Measurements from ENCODE around the gene GDI2. TPM values are rescaled to one million over a fixed set of nuclear protein-coding genes. Genes with fewer than 3 reads are reported as not detected.
"Not testable (repeated sequence)": the region's sequence is repeated elsewhere in the genome, so short reads cannot be mapped to it uniquely, and the experiment has no call there.

The GDI2 gene
- total RNA-seq, 1 experiment from 2014 or later, result 196 TPM

DNA sequence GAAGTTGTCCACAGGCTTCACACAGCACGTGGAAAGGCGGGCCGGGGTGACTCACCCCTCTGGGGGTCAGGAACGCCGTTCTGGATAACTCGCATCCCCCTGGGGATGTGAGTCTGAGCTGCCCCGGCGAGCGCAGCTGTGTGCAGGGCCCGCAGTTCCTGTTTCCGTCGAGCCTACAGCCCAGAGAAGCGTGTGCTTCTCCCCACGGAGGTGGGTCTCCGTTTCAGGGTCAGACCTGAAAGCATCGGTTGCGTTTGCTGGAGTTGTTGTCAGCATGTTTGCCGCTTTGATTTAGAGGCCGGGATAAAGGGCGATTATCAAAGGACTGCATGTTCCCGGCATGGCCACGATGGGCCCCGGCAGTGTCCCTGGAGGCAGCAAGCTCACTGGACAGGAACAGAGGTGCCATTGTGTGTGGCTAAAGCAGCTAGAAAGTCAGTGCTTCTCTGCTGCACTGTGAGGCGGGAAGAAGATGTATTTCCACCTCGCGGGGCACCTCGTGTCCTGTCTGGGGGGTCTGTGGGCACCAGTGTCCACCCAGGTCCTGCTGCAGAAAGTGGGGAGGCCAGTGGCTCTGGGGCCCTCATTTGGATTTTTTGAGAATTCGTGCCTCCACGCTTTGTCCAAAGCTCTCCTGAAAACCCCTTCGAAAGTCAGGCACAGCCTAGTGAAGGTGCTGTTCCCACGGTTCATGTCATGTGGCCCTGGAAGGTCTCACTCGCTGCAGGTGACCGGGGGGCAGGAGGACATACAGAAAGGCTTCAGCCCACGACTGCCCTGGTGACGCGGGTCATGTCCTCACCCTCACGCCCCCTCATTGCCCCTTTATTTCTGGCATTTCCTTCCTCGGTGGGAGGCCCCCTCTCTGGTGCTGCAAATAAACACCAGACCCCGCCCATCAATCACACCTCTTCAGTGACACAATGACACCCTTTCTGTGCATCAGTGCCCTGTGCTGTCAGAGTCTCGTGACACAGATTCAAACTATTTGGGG, 27.4 kb upstream of the GDI2 start:
- Histone ChIP-seq H3K27me3 (ENCODE audit: insufficient read depth, low read depth) (no peaks in the 10 kb centered on the region), H3K4me3 (no peak overlapping the region), H3K4me1 (replicated peaks; ENCODE audit: insufficient read depth) (no peaks in the 10 kb centered on the region), H3F3A (ENCODE audit: insufficient read depth, low read depth) (no peaks in the 10 kb centered on the region), H3K36me3 (ENCODE audit: low read depth) (no peaks in the 10 kb centered on the region), H3K27ac (no peak overlapping the region), H3K9me3 (ENCODE audit: insufficient read depth, low read depth) (no peaks in the 10 kb centered on the region), H3K4me2 (no peak overlapping the region), H3K79me2 (ENCODE audit: low read depth) (no peaks in the 10 kb centered on the region), H3K9me2 (ENCODE audit: insufficient read depth) (no peaks in the 10 kb centered on the region), H4K20me1 (ENCODE audit: insufficient read depth) (no peaks in the 10 kb centered on the region), H2AFZ (no peak overlapping the region)
- POLR2A ChIA-PET (ENCODE audit: unreplicated experiment), result no interaction called here
- intact Hi-C loops (cut with micrococcal nuclease; ENCODE audit: unreplicated experiment), result no loop called here
- BruUV-seq (replicated peaks), result no TSS peak
- TF ChIP-seq, protein P1, sequence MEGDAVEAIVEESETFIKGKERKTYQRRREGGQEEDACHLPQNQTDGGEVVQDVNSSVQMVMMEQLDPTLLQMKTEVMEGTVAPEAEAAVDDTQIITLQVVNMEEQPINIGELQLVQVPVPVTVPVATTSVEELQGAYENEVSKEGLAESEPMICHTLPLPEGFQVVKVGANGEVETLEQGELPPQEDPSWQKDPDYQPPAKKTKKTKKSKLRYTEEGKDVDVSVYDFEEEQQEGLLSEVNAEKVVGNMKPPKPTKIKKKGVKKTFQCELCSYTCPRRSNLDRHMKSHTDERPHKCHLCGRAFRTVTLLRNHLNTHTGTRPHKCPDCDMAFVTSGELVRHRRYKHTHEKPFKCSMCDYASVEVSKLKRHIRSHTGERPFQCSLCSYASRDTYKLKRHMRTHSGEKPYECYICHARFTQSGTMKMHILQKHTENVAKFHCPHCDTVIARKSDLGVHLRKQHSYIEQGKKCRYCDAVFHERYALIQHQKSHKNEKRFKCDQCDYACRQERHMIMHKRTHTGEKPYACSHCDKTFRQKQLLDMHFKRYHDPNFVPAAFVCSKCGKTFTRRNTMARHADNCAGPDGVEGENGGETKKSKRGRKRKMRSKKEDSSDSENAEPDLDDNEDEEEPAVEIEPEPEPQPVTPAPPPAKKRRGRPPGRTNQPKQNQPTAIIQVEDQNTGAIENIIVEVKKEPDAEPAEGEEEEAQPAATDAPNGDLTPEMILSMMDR (conservative IDR thresholded peaks at IDR 0.05), result no peak
- TF ChIP-seq EZH2 (IDR thresholded peaks at IDR 0.05; ENCODE audit: low read depth), result no peak
- CTCF ChIA-PET, result no interaction called here
- no peak for DNase-seq

DNA sequence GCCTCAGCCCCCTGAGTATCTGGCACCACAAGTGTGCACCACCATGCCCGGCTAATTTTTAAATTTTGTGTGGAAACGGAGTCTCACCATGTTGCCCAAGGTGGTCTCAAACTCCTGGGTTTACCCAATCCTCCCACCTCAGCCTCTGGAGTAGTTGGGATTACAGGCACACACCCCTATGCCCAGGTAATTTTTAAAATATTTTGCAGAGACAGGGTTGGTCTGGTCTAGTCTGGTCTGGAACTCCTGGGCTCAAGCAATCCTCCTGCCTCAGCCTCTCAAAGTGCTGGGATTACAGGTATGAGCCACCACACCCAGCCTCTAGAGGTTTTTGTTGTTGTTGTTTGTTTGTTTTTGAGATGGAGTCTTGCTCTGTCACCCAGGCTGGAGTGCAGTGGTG, 22.9 kb upstream of the GDI2 start:
- H3K27me3 ChIP-seq (ENCODE audit: insufficient read depth, low read depth); POLR2A ChIA-PET (ENCODE audit: unreplicated experiment); H3K36me3 ChIP-seq (ENCODE audit: low read depth); H3K9me3 ChIP-seq (ENCODE audit: insufficient read depth, low read depth); intact Hi-C loops (cut with micrococcal nuclease; ENCODE audit: unreplicated experiment); H3K79me2 ChIP-seq (ENCODE audit: low read depth); H3K4me2 ChIP-seq; H3K9me2 ChIP-seq (ENCODE audit: insufficient read depth); H3F3A ChIP-seq (ENCODE audit: insufficient read depth, low read depth); H3K27ac ChIP-seq; BruUV-seq (replicated peaks); H2AFZ ChIP-seq; DNase-seq; H3K4me3 ChIP-seq; H4K20me1 ChIP-seq (ENCODE audit: insufficient read depth): not testable (repeated sequence)
- CTCF ChIA-PET, result interaction anchor here (0.7 kb wide), 1 partner anchor 250 kb away, joined by 4 read pairs; no protein-coding TSS in a partner anchor
- peaks cover 10% of the 10 kb centered on the region for H3K4me1 ChIP-seq (replicated peaks; ENCODE audit: insufficient read depth)

DNA sequence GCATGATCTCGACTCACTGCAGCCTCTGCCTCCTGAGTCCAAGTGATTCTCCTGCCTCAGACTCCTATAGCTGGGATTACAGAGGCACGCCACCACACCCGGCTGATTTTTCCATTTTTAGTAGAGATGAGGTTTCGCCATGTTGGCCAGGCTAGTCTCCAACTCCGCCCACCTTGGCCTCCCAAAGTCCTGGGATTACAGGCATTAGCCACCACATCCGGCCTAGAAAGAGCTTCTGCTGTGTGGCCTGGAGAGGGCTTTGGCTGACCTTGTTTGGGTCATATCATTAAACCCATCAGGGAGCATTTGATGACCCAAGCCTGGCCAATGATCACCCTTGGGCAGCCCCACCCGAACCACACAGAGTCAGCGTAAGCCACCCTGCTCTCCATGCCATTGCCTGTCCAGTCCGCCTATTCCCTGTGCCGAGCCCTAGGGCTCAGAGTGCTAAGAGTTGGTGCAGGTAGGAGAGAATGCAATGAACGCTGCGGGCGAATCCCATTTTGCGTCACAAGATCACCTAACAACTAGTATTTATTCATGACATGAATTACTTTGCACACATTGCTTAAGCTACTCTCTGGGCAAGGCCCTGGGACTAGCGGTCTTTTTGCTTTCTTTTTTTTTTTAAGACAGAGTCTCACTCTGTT, 22.3 kb upstream of the GDI2 start:
- ChIA-PET CTCF (no interaction called here), POLR2A (ENCODE audit: unreplicated experiment) (interaction anchor here (0.7 kb wide), 1 partner anchor 16 kb away, joined by 4 read pairs; no protein-coding TSS in a partner anchor)
- H3K36me3 ChIP-seq (ENCODE audit: low read depth), result no peaks in the 10 kb centered on the region
- H3K4me3 ChIP-seq, result no peak overlapping the region
- no peaks in the 10 kb centered on the region for H3K9me2 ChIP-seq (ENCODE audit: insufficient read depth)
- no peaks in the 10 kb centered on the region for H3F3A ChIP-seq (ENCODE audit: insufficient read depth, low read depth)
- peaks cover 10% of the 10 kb centered on the region for H3K4me1 ChIP-seq (replicated peaks; ENCODE audit: insufficient read depth)
- no peak overlapping the region for H3K4me2 ChIP-seq
- no peak overlapping the region for H2AFZ ChIP-seq
- no peaks in the 10 kb centered on the region for H4K20me1 ChIP-seq (ENCODE audit: insufficient read depth)
- H3K79me2 ChIP-seq (ENCODE audit: low read depth), result no peaks in the 10 kb centered on the region
- intact Hi-C loops (cut with micrococcal nuclease; ENCODE audit: unreplicated experiment), result no loop called here
- no peak overlapping the region for H3K27ac ChIP-seq
- H3K9me3 ChIP-seq (ENCODE audit: insufficient read depth, low read depth), result no peaks in the 10 kb centered on the region
- H3K27me3 ChIP-seq (ENCODE audit: insufficient read depth, low read depth), result no peaks in the 10 kb centered on the region
- no TSS peak for BruUV-seq (replicated peaks)
- DNase-seq, result no peak
- TF ChIP-seq EZH2 (IDR thresholded peaks at IDR 0.05; ENCODE audit: low read depth), result no peak
- TF ChIP-seq, protein P1 (conservative IDR thresholded peaks at IDR 0.05), result no peak

All from PC-9 (cell line).